HPDE6-E6E7 (cell line): ENCODE results near the gene SPATA13.

Experiments
- DNase-seq: peaks from one replicate; pipeline ENCODE4 v3.0.0; 2011; ENCODE audit warnings: missing footprints; ENCODE audit errors: extremely low spot score

SPATA13 gene

GRCh38 chr13:24222756-24223155 lies 62.2 kb downstream of the SPATA13 start:
- DNase-seq, result no peak

GRCh38 chr13:24223341-24224231 lies 63.1 kb downstream of the SPATA13 start:
- DNase-seq, result no peak

GRCh38 chr13:24224232-24224680 lies 63.7 kb downstream of the SPATA13 start:
- no peak for DNase-seq

GRCh38 chr13:24225062-24225461 lies 64.5 kb downstream of the SPATA13 start:
- DNase-seq, result no peak

- no peak for DNase-seq
These were observed 65.4 kb downstream of the SPATA13 start for GRCh38 chr13:24225930-24226329.

- no peak for DNase-seq
These were observed 66.2 kb downstream of the SPATA13 start for GRCh38 chr13:24226762-24227161.

GRCh38 chr13:24228852-24229458 lies 68.4 kb downstream of the SPATA13 start:
- DNase-seq, result peak; percentile 10

- no peak for DNase-seq
These were observed 70.0 kb downstream of the SPATA13 start for GRCh38 chr13:24230428-24231072.

GRCh38 chr13:24231377-24231776 lies 70.9 kb downstream of the SPATA13 start:
- no peak for DNase-seq

- DNase-seq, result no peak
These were observed 71.5 kb downstream of the SPATA13 start for GRCh38 chr13:24232037-24232436.

- no peak for DNase-seq
These were observed 72.0 kb downstream of the SPATA13 start for GRCh38 chr13:24232474-24232873.

GRCh38 chr13:24233351-24233901 lies 72.9 kb downstream of the SPATA13 start:
- DNase-seq, result no peak

GRCh38 chr13:24234200-24234915 lies 73.8 kb downstream of the SPATA13 start:
- DNase-seq, result no peak

- no peak for DNase-seq
These were observed 76.8 kb downstream of the SPATA13 start for GRCh38 chr13:24237356-24237755.

- no peak for DNase-seq
These were observed 80.8 kb downstream of the SPATA13 start for GRCh38 chr13:24241336-24241735.

- no peak for DNase-seq
These were observed 81.6 kb downstream of the SPATA13 start for GRCh38 chr13:24242100-24242499.

- no peak for DNase-seq
These were observed 82.8 kb downstream of the SPATA13 start for GRCh38 chr13:24243302-24243701.

GRCh38 chr13:24244802-24245201 lies 84.3 kb downstream of the SPATA13 start:
- DNase-seq, result no peak

- DNase-seq, result no peak
These were observed 86.5 kb downstream of the SPATA13 start for GRCh38 chr13:24247016-24247415.

- no peak for DNase-seq
These were observed 89.1 kb downstream of the SPATA13 start for GRCh38 chr13:24249624-24250023.

- DNase-seq, result no peak
These were observed 90.0 kb downstream of the SPATA13 start for GRCh38 chr13:24250376-24251057.
